ENCODE results near the gene TTLL7.

DNA sequence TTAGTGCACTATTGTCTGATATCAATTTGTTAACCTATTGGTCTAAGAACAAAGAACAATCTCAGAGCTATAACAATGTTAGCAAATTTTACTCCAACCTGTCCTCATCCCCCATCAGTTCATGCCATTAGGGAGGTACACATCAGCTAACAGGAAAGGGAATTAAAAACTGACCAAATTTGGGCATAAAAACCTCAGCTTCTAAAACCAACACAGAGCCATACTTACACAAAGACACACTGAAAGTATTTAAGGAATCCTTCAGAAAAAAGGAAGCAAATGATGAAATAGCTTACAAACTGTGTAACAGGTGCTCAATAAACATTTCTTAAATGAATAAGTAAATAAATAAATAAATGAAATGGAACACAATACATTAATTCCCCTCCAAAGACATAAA is 89.2 kb downstream of the TTLL7 start:
- TF ChIP-seq, protein P1, sequence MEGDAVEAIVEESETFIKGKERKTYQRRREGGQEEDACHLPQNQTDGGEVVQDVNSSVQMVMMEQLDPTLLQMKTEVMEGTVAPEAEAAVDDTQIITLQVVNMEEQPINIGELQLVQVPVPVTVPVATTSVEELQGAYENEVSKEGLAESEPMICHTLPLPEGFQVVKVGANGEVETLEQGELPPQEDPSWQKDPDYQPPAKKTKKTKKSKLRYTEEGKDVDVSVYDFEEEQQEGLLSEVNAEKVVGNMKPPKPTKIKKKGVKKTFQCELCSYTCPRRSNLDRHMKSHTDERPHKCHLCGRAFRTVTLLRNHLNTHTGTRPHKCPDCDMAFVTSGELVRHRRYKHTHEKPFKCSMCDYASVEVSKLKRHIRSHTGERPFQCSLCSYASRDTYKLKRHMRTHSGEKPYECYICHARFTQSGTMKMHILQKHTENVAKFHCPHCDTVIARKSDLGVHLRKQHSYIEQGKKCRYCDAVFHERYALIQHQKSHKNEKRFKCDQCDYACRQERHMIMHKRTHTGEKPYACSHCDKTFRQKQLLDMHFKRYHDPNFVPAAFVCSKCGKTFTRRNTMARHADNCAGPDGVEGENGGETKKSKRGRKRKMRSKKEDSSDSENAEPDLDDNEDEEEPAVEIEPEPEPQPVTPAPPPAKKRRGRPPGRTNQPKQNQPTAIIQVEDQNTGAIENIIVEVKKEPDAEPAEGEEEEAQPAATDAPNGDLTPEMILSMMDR (IDR thresholded peaks at IDR 0.05) = no peak
- TF ChIP-seq POLR2A (IDR thresholded peaks at IDR 0.05) = no peak
